LNCaP clone FGC (cell line): Measurements from ENCODE around the gene NFIA.
"Not testable (repeated sequence)": the region's sequence is repeated elsewhere in the genome, so short reads cannot be mapped to it uniquely, and the experiment has no call there.

Experiments
- DNase-seq: peaks from one replicate; pipeline ENCODE4 v3.0.0-alpha.2; 2011; ENCODE audit warnings: low read depth
- H3K4me3 ChIP-seq: 2 replicates; pipeline ENCODE4 v1.5.1; 2011; ENCODE audit warnings: mild to moderate bottlenecking, low read depth, low read length, control low read depth
- CTCF ChIP-seq: IDR thresholded peaks from 2 replicates; pipeline ENCODE4 v1.5.1; 2012; ENCODE audit warnings: mild to moderate bottlenecking; ENCODE audit not compliant: control insufficient read depth, insufficient read depth; ENCODE audit errors: extremely low read depth

Gene NFIA

GRCh38 chr1:61122389-61122788, 40.0 kb downstream of the NFIA start:
- no peak for DNase-seq
- TF ChIP-seq CTCF, result no peak
- no peak overlapping the region for H3K4me3 ChIP-seq

- no peak for TF ChIP-seq CTCF
- no peak for DNase-seq
- H3K4me3 ChIP-seq, result no peak overlapping the region
Observed at GRCh38 chr1:61123326-61123725, 41.0 kb downstream of the NFIA start.

- no peak for TF ChIP-seq CTCF
- no peak overlapping the region for H3K4me3 ChIP-seq
- DNase-seq, result no peak
Observed at GRCh38 chr1:61124078-61124477, 41.7 kb downstream of the NFIA start.

DNA sequence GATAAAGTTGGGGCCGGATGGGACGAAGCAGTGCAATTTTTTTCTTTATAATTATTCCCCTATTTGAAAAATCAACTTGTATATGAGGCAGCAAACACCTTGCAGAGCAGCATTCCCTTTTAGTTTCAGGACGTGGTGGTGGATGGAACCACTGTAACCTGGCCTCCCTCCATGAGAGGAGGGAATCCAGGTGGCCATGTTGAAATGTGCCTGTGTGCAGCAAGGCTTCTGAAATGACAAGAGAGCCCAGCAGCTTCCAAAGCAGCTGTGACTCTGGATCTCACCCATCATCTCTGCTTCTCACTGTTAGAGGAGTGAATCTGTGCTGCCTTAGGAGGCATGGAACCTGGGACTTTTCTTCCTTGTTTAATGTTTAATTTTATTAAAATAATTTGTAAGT, 42.3 kb downstream of the NFIA start:
- no peak for TF ChIP-seq CTCF
- DNase-seq, result no peak
- H3K4me3 ChIP-seq, result no peak overlapping the region

DNA sequence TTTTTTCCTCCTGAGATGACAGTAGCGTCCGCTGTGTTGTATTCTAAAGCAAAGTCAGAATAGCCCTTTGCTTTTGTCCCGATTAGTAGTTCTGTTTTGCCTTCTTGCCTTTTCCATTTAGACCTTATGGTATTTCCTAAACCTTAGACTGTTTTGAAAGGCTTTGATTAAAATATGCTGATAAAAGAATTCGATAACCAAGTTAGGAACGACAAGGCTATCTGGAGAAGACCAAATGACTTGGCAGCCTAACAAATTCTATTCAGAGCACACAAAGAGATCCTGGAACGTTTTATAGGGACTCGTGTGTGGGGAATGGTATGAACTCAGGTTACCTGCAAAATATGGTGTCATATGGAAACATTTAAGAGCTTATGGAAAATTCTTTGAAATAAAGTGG, 42.9 kb downstream of the NFIA start:
- H3K4me3 ChIP-seq, result peak overlapping the region; percentile 21; the same call in 1 of the 2 replicates
- TF ChIP-seq CTCF, result no peak
- peak; percentile 87 for DNase-seq

DNA sequence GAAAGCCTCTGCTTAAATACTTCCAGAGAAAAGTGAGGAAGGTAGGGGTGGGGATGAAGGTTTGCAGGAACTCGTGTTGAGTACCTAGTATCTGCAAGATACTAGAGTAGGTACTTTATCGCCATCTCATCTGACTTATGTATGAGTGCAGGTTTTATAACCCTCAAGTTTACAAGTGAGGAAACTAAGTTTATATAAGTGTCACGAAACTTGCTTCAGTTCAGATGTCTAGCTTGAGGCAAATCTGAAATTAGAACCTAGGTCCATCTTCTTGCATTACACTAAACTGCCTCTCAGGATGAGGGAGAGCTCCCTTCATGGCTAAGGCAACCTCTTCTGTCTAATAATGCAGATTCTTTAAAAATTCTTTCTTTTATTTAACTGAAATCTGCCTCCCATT, 43.5 kb downstream of the NFIA start:
- TF ChIP-seq CTCF, result no peak
- DNase-seq, result no peak
- no peak overlapping the region for H3K4me3 ChIP-seq

DNA sequence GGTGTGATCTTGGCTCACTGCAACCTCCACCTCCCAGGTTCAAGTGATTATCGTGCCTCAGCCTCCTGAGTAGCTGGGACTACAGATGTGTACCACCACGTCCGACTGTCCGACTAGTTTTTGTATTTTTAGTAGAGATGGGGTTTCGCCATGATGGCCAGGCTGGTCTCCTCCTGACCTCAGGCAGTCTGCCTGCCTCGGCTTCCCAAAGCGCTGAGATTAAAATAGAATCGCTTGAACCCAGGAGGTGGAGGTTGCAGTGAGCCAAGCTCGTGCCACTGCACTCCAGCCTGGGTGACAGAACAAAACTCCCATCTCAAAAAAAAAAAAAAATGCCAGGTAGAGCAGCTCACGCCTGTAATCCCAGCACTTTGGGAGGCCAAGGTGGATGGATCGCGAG, 44.5 kb downstream of the NFIA start:
- H3K4me3 ChIP-seq, DNase-seq: not testable (repeated sequence)
